ENCODE results near the gene PRR3. TPM values are rescaled to one million over a fixed set of nuclear protein-coding genes. Genes with fewer than 3 reads are reported as not detected.

Gene PRR3
- polyA plus RNA-seq, 2 donors, result 3.7 to 4.8 TPM

- H3K4me1 ChIP-seq (ENCODE audit: control insufficient read depth in 2 of 2, insufficient read depth in 2 of 2, low read length in 1 of 2), result peaks cover 0 to 2% of the 10 kb centered on the region in 2 donors
- H3K9me3 ChIP-seq (ENCODE audit: control insufficient read depth in 2 of 2, insufficient read depth in 1 of 2, low read depth in 1 of 2, low read length in 1 of 2), result no peaks in the 10 kb centered on the region
- 89 to 91% methylated on average over 34 to 39 of the region's 39 CpGs for WGBS, 2 donors
- H3K27me3 ChIP-seq (ENCODE audit: control insufficient read depth in 1 of 2, insufficient read depth in 2 of 2, low read length in 2 of 2), result no peaks in the 10 kb centered on the region
- H3K36me3 ChIP-seq (ENCODE audit: control insufficient read depth in 2 of 2, insufficient read depth in 2 of 2, low read length in 1 of 2), result peaks cover 52 to 54% of the 10 kb centered on the region in 2 donors
- H3K27ac ChIP-seq (ENCODE audit: low read depth in 2 of 2, low read length in 1 of 2), result no peak overlapping the region
- H3K4me3 ChIP-seq (ENCODE audit: low read depth in 1 of 2, low read length in 2 of 2), result no peak overlapping the region
Measured at GRCh38 chr6:30601815-30602641, 44.9 kb downstream of the PRR3 start.

- no peak overlapping the region for H3K27ac ChIP-seq (ENCODE audit: low read depth in 2 of 2, low read length in 1 of 2)
- H3K27me3 ChIP-seq (ENCODE audit: control insufficient read depth in 1 of 2, insufficient read depth in 2 of 2, low read length in 2 of 2), result no peaks in the 10 kb centered on the region
- H3K36me3 ChIP-seq (ENCODE audit: control insufficient read depth in 2 of 2, insufficient read depth in 2 of 2, low read length in 1 of 2), result peaks cover 52 to 59% of the 10 kb centered on the region in 2 donors
- WGBS, 2 donors, result 93 to 95% methylated on average over 13 of the region's 13 CpGs
- no peaks in the 10 kb centered on the region for H3K9me3 ChIP-seq (ENCODE audit: control insufficient read depth in 2 of 2, insufficient read depth in 1 of 2, low read depth in 1 of 2, low read length in 1 of 2)
- no peak overlapping the region for H3K4me3 ChIP-seq (ENCODE audit: low read depth in 1 of 2, low read length in 2 of 2)
- peaks cover 0 to 2% of the 10 kb centered on the region in 2 donors for H3K4me1 ChIP-seq (ENCODE audit: control insufficient read depth in 2 of 2, insufficient read depth in 2 of 2, low read length in 1 of 2)
Measured at GRCh38 chr6:30603961-30604360, 46.9 kb downstream of the PRR3 start.

- Histone ChIP-seq H3K4me3 (ENCODE audit: low read depth in 1 of 2, low read length in 2 of 2) (no peak overlapping the region), H3K9me3 (ENCODE audit: control insufficient read depth in 2 of 2, insufficient read depth in 1 of 2, low read depth in 1 of 2, low read length in 1 of 2) (no peaks in the 10 kb centered on the region), H3K27ac (ENCODE audit: low read depth in 2 of 2, low read length in 1 of 2) (no peak overlapping the region), H3K27me3 (ENCODE audit: control insufficient read depth in 1 of 2, insufficient read depth in 2 of 2, low read length in 2 of 2) (no peaks in the 10 kb centered on the region), H3K36me3 (ENCODE audit: control insufficient read depth in 2 of 2, insufficient read depth in 2 of 2, low read length in 1 of 2) (peaks cover 15 to 20% of the 10 kb centered on the region in 2 donors), H3K4me1 (ENCODE audit: control insufficient read depth in 2 of 2, insufficient read depth in 2 of 2, low read length in 1 of 2) (no peaks in the 10 kb centered on the region)
- 71 to 73% methylated on average over 4 of the region's 4 CpGs for WGBS, 2 donors
Measured at GRCh38 chr6:30610065-30610464, 53.0 kb downstream of the PRR3 start.

GRCh38 chr6:30611150-30611855 is 54.2 kb downstream of the PRR3 start:
- H3K27ac ChIP-seq (ENCODE audit: low read depth in 2 of 2, low read length in 1 of 2), result no peak overlapping the region
- H3K4me3 ChIP-seq (ENCODE audit: low read depth in 1 of 2, low read length in 2 of 2), result no peak overlapping the region
- WGBS, 2 donors, result 72% methylated on average over 9 of the region's 9 CpGs
- H3K36me3 ChIP-seq (ENCODE audit: control insufficient read depth in 2 of 2, insufficient read depth in 2 of 2, low read length in 1 of 2), result peaks cover 9 to 12% of the 10 kb centered on the region in 2 donors
- no peaks in the 10 kb centered on the region for H3K4me1 ChIP-seq (ENCODE audit: control insufficient read depth in 2 of 2, insufficient read depth in 2 of 2, low read length in 1 of 2)
- no peaks in the 10 kb centered on the region for H3K9me3 ChIP-seq (ENCODE audit: control insufficient read depth in 2 of 2, insufficient read depth in 1 of 2, low read depth in 1 of 2, low read length in 1 of 2)
- H3K27me3 ChIP-seq (ENCODE audit: control insufficient read depth in 1 of 2, insufficient read depth in 2 of 2, low read length in 2 of 2), result no peaks in the 10 kb centered on the region

- H3K4me1 ChIP-seq (ENCODE audit: control insufficient read depth in 2 of 2, insufficient read depth in 2 of 2, low read length in 1 of 2), result no peaks in the 10 kb centered on the region
- H3K27me3 ChIP-seq (ENCODE audit: control insufficient read depth in 1 of 2, insufficient read depth in 2 of 2, low read length in 2 of 2), result no peaks in the 10 kb centered on the region
- H3K4me3 ChIP-seq (ENCODE audit: low read depth in 1 of 2, low read length in 2 of 2), result no peak overlapping the region
- WGBS, 2 donors, result 76 to 77% methylated on average over 2 of the region's 2 CpGs
- no peak overlapping the region for H3K27ac ChIP-seq (ENCODE audit: low read depth in 2 of 2, low read length in 1 of 2)
- peaks cover 5 to 11% of the 10 kb centered on the region in 2 donors for H3K36me3 ChIP-seq (ENCODE audit: control insufficient read depth in 2 of 2, insufficient read depth in 2 of 2, low read length in 1 of 2)
- no peaks in the 10 kb centered on the region for H3K9me3 ChIP-seq (ENCODE audit: control insufficient read depth in 2 of 2, insufficient read depth in 1 of 2, low read depth in 1 of 2, low read length in 1 of 2)
Measured at GRCh38 chr6:30611856-30612194, 54.7 kb downstream of the PRR3 start.

- Histone ChIP-seq H3K27ac (ENCODE audit: low read depth in 2 of 2, low read length in 1 of 2) (no peak overlapping the region), H3K36me3 (ENCODE audit: control insufficient read depth in 2 of 2, insufficient read depth in 2 of 2, low read length in 1 of 2) (peaks cover 5 to 11% of the 10 kb centered on the region in 2 donors), H3K4me1 (ENCODE audit: control insufficient read depth in 2 of 2, insufficient read depth in 2 of 2, low read length in 1 of 2) (no peaks in the 10 kb centered on the region), H3K4me3 (ENCODE audit: low read depth in 1 of 2, low read length in 2 of 2) (no peak overlapping the region), H3K27me3 (ENCODE audit: control insufficient read depth in 1 of 2, insufficient read depth in 2 of 2, low read length in 2 of 2) (no peaks in the 10 kb centered on the region), H3K9me3 (ENCODE audit: control insufficient read depth in 2 of 2, insufficient read depth in 1 of 2, low read depth in 1 of 2, low read length in 1 of 2) (no peaks in the 10 kb centered on the region)
- 41 to 66% methylated on average over 1 of the region's 1 CpG for WGBS, 2 donors
Measured at GRCh38 chr6:30612213-30612612, 55.1 kb downstream of the PRR3 start.

- WGBS, 2 donors, result 38% methylated on average over 6 of the region's 6 CpGs
- Histone ChIP-seq H3K27me3 (ENCODE audit: control insufficient read depth in 1 of 2, insufficient read depth in 2 of 2, low read length in 2 of 2) (no peaks in the 10 kb centered on the region), H3K27ac (ENCODE audit: low read depth in 2 of 2, low read length in 1 of 2) (peak overlapping the region; percentile 14 to 78), H3K36me3 (ENCODE audit: control insufficient read depth in 2 of 2, insufficient read depth in 2 of 2, low read length in 1 of 2) (peaks cover 5 to 9% of the 10 kb centered on the region in 2 donors), H3K9me3 (ENCODE audit: control insufficient read depth in 2 of 2, insufficient read depth in 1 of 2, low read depth in 1 of 2, low read length in 1 of 2) (no peaks in the 10 kb centered on the region), H3K4me3 (ENCODE audit: low read depth in 1 of 2, low read length in 2 of 2) (no peak overlapping the region), H3K4me1 (ENCODE audit: control insufficient read depth in 2 of 2, insufficient read depth in 2 of 2, low read length in 1 of 2) (no peaks in the 10 kb centered on the region)
Measured at GRCh38 chr6:30612687-30613248, 55.7 kb downstream of the PRR3 start.

Other genes starting within 250 kb of the PRR3 start
- 10 to 100 TPM; 11.9 to 12.1 TPM for gene TRIM39, start 230.4 kb upstream of the PRR3 start, polyA plus RNA-seq
- 100 to 1,000 TPM; 123 to 172 TPM for gene RPP21, start 212.1 kb upstream of the PRR3 start, polyA plus RNA-seq
- 100 to 1,000 TPM; 162 to 196 TPM for gene HLA-E, start 67.8 kb upstream of the PRR3 start, polyA plus RNA-seq
- gene GNL1, start 806 bp upstream of the PRR3 start, polyA plus RNA-seq, result 10 to 100 TPM; 27.9 to 29.0 TPM
- 10 to 100 TPM; 17.7 to 23.8 TPM for gene ABCF1, start 14.1 kb downstream of the PRR3 start, polyA plus RNA-seq
- 10 to 100 TPM; 13.5 to 23.5 TPM for gene PPP1R10, start 59.9 kb downstream of the PRR3 start, polyA plus RNA-seq
- gene MRPS18B, start 60.5 kb downstream of the PRR3 start, polyA plus RNA-seq, result 10 to 100 TPM; 20.1 to 50.7 TPM
- 1 to 10 TPM; 5.0 to 6.8 TPM for gene ATAT1, start 69.6 kb downstream of the PRR3 start, polyA plus RNA-seq
- gene C6orf136, start 89.8 kb downstream of the PRR3 start, polyA plus RNA-seq, result 10 to 100 TPM; 15.3 to 24.3 TPM
- 10 to 100 TPM; 19.8 to 27.5 TPM for gene DHX16, start 115.7 kb downstream of the PRR3 start, polyA plus RNA-seq
- 10 to 100 TPM; 22.1 to 22.4 TPM for gene PPP1R18, start 129.3 kb downstream of the PRR3 start, polyA plus RNA-seq
- gene NRM, start 133.7 kb downstream of the PRR3 start, polyA plus RNA-seq, result 10 to 100 TPM; 14.2 to 15.4 TPM
- 1 to 10 TPM; 5.9 to 8.1 TPM for gene MDC1, start 160.0 kb downstream of the PRR3 start, polyA plus RNA-seq
- gene TUBB, start 163.1 kb downstream of the PRR3 start, polyA plus RNA-seq, result 100 to 1,000 TPM; 142 to 313 TPM
- gene FLOT1, start 185.4 kb downstream of the PRR3 start, polyA plus RNA-seq, result 10 to 100 TPM; 80.9 to 87.0 TPM
- gene IER3, start 187.3 kb downstream of the PRR3 start, polyA plus RNA-seq, result 100 to 1,000 TPM; 178 to 187 TPM

Measured in esophagus (tissue), 2 donors.